GM21367 (cell line): ENCODE data around the gene LHX1.

ENCODE experiments used
- ATAC-seq: cut with Tn5 transposase; IDR thresholded peaks from one replicate; pipeline ENCODE4 v1.9.1; 2021; ENCODE audit not compliant: unreplicated experiment

LHX1 gene

GRCh38 chr17:36951084-36951789, 14.0 kb downstream of the LHX1 start:
- no peak for ATAC-seq

GRCh38 chr17:36971508-36971907, 34.2 kb downstream of the LHX1 start:
- ATAC-seq, result no peak

- ATAC-seq, result no peak
These were observed 35.0 kb downstream of the LHX1 start for GRCh38 chr17:36972186-36972700.

DNA sequence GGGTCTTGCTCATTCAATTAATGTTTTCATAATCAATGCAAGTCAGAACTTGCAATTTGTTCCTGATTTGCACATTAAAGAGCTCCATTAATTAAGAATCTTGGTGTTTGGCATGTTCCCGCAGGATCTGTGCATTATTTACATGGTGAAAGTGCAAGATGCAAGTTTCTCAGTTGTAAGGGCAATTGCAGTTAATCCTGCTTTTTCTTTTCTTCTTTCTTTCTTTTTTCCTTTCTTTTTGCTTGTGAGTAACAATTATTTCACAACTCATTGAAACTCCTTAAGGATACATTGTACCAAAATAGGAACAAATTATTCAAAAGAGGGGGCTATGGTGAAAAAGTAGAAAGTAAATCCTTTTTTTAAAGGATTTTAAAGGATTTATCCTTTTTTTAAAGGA, 35.6 kb downstream of the LHX1 start:
- no peak for ATAC-seq

- no peak for ATAC-seq
These were observed 38.7 kb downstream of the LHX1 start for GRCh38 chr17:36975922-36976515.

GRCh38 chr17:36977066-36977465, 39.8 kb downstream of the LHX1 start:
- no peak for ATAC-seq

GRCh38 chr17:36977568-36977967, 40.3 kb downstream of the LHX1 start:
- ATAC-seq, result no peak

- no peak for ATAC-seq
These were observed 41.7 kb downstream of the LHX1 start for GRCh38 chr17:36978810-36979564.

DNA sequence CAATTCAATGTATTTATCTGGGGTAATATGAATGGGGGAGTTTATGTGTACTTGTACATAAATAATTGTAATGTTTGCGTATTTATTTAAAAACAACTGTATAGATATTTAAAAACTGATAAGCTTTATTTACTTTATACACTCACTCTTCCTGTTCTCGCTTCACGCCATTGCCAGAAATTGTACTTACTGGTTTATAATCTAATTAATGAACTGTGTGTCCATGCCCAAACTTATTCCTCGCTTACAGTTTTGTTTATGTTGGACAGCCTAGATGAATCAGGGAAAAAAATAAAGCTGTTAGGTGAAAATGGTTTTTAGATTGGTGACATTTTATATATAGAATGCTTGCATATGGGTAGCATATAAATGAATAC, 42.3 kb downstream of the LHX1 start:
- ATAC-seq, result no peak

DNA sequence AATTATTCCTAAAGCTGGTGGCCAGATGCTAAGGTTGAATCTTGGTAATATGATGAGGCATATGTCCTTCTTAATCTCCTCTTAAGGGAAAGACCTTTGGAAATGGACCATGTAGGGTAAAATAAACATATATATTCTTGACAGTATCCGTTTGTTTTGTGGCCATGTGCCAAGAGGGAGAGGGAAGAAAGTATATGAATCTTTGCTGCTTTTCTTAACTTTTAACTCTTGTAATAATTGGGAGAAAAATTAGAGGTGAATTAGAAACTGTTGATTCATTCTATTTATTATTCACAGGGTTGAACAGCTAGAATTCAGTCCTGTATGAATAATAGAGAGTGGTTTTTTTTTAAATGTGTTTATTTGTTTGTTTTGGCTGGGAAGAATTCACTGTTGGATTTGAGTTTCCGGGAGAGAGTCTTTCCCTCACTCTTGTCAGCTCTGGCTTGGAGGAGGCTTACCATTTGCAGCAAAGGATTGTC, 43.0 kb downstream of the LHX1 start:
- no peak for ATAC-seq

DNA sequence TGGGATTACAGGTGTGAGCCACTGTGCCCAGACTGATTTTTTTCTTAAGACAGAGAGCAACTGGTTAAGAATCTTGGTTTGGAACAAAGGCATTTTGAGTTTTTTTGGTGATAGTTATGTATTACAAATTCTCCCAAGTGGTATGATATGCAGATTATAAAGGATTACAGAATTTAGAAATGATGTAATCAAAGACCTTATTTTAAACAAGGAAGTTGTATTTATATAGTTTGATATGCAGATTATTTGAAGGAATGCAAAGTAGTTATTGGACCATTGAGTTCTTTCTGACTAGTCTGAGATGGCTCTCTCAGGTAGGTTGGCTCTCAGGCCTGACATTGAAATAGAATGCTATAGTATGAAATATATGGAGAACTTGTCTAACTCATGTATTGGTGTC, 46.3 kb downstream of the LHX1 start:
- no peak for ATAC-seq

GRCh38 chr17:36989173-36989572, 51.9 kb downstream of the LHX1 start:
- no peak for ATAC-seq

- ATAC-seq, result no peak
These were observed 55.4 kb downstream of the LHX1 start for GRCh38 chr17:36992701-36993100.

DNA sequence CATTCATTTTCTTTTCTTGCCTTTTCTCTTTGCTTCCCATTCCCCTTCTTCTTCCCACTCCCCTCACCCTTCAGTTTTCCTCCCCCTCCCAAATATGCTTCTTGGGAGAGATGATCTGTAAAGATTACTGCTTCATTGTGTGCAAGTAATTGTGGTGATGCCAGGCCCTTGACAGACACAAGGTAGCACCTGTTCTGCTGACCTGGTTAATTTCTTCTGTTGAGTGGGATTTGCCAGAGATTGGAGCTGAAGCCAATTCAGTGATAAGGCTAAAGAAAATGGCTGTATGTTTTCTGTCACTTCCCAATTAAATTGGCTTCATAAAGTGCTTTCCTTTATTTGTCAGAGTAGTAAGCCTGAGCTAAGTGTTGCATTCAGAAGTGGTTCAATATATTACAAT, 56.0 kb downstream of the LHX1 start:
- no peak for ATAC-seq
